GM21737 (cell line): ENCODE data around the gene CD244.

ENCODE experiments used
- ATAC-seq: cut with Tn5 transposase; IDR thresholded peaks from one replicate; pipeline ENCODE4 v1.9.1; 2021; ENCODE audit warnings: mild to moderate bottlenecking, moderate library complexity; ENCODE audit not compliant: unreplicated experiment

CD244 gene

GRCh38 chr1:160814856-160815255 is 47.8 kb downstream of the CD244 start:
- no peak for ATAC-seq

GRCh38 chr1:160814316-160814715 is 48.4 kb downstream of the CD244 start:
- no peak for ATAC-seq

GRCh38 chr1:160813215-160813614 is 49.5 kb downstream of the CD244 start:
- ATAC-seq = no peak

- no peak for ATAC-seq
Measured at GRCh38 chr1:160811147-160811546, 51.5 kb downstream of the CD244 start.

GRCh38 chr1:160810486-160810885 is 52.2 kb downstream of the CD244 start:
- no peak for ATAC-seq

GRCh38 chr1:160808289-160808688 is 54.4 kb downstream of the CD244 start:
- no peak for ATAC-seq

GRCh38 chr1:160807738-160808137 is 54.9 kb downstream of the CD244 start:
- no peak for ATAC-seq

- ATAC-seq = no peak
Measured at GRCh38 chr1:160807247-160807646, 55.4 kb downstream of the CD244 start.

GRCh38 chr1:160806784-160807183 is 55.9 kb downstream of the CD244 start:
- ATAC-seq = no peak

- no peak for ATAC-seq
Measured at GRCh38 chr1:160806109-160806665, 56.5 kb downstream of the CD244 start.

- ATAC-seq = no peak
Measured at GRCh38 chr1:160801836-160802580, 60.7 kb downstream of the CD244 start.

- ATAC-seq = no peak
Measured at GRCh38 chr1:160800645-160801408, 61.9 kb downstream of the CD244 start.

GRCh38 chr1:160800142-160800541 is 62.5 kb downstream of the CD244 start:
- no peak for ATAC-seq

GRCh38 chr1:160799641-160800040 is 63.0 kb downstream of the CD244 start:
- no peak for ATAC-seq

GRCh38 chr1:160798439-160798838 is 64.2 kb downstream of the CD244 start:
- no peak for ATAC-seq

GRCh38 chr1:160797861-160798273 is 64.8 kb downstream of the CD244 start:
- ATAC-seq = no peak

GRCh38 chr1:160797271-160797709 is 65.4 kb downstream of the CD244 start:
- ATAC-seq = peak; percentile 39

GRCh38 chr1:160795951-160796383 is 66.7 kb downstream of the CD244 start, which contains the start of gene LY9:
Gene LY9, plus strand, starts transcription at chr1:160796174. Its CDS starts 14 bp downstream, at chr1:160796188.
- ATAC-seq = peak; percentile 56

- ATAC-seq = no peak
Measured at GRCh38 chr1:160794376-160794775, 68.3 kb downstream of the CD244 start.

- peak; percentile 77 for ATAC-seq
Measured at GRCh38 chr1:160789702-160790611, 72.7 kb downstream of the CD244 start.
